GM10266 (cell line): ENCODE data around the gene RRAGC.

Source experiments
- DNase-seq: peaks from one replicate; pipeline ENCODE4 v3.0.0; 2012; ENCODE audit errors: extremely low spot score
- TF ChIP-seq, protein P1 (sequence below): IDR thresholded peaks from 2 replicates; pipeline ENCODE4 v1.5.1; 2012; ENCODE audit warnings: mild to moderate bottlenecking, low read depth; ENCODE audit not compliant: control insufficient read depth, insufficient read depth; ENCODE audit errors: missing control alignments

The RRAGC gene

DNA sequence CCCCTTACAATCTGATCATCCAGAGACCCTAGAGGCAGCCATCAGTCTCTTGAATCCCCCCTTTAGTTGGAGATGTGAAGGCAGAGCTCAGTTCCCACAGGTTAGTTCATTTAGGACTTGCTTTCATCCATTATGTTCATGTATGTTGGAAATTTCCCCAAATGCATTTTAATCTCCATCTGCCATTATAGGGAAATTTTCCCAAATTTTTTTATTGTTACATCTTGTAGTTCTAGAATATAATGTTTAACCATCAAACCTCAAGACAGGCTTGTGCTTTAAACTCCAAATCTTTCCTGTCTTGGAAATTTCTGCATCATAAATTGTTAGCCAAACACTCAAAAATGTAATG, 68.4 kb downstream of the RRAGC start:
- no peak for DNase-seq
- TF ChIP-seq, protein P1, sequence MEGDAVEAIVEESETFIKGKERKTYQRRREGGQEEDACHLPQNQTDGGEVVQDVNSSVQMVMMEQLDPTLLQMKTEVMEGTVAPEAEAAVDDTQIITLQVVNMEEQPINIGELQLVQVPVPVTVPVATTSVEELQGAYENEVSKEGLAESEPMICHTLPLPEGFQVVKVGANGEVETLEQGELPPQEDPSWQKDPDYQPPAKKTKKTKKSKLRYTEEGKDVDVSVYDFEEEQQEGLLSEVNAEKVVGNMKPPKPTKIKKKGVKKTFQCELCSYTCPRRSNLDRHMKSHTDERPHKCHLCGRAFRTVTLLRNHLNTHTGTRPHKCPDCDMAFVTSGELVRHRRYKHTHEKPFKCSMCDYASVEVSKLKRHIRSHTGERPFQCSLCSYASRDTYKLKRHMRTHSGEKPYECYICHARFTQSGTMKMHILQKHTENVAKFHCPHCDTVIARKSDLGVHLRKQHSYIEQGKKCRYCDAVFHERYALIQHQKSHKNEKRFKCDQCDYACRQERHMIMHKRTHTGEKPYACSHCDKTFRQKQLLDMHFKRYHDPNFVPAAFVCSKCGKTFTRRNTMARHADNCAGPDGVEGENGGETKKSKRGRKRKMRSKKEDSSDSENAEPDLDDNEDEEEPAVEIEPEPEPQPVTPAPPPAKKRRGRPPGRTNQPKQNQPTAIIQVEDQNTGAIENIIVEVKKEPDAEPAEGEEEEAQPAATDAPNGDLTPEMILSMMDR = no peak

DNA sequence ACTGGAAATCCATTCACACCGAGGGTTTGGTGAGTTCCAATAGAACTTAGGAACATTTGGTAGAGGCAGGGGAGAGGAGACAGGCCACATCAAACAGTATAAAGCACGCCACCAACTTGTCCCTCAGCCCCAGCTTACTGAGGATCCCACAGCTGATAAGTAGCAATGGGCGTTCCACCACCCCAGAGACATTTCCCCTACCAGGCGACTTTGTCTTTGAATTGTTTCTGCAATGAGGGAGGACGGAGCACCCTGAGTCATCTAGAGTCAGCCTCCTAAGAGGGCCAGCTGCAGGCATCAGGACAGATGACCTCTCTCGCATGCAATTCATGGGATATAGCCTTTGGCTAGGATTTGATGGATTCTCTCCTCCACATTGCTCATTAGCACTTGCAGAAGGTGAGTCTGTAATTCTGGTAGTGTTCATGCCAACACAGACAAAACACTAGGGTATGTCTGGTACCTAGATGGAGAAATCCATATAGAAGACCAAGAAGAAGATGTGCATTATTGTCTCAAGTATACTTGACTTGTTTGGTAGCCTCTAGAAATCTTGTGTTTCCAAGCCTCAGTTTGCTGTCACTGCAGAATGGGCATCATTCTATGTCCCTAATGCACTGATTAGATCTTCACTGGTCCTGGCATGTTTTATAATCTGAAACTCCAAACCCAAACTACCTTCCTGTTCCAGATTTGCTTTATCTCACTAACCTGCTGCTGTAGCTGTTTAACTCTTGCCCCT, 69.0 kb downstream of the RRAGC start:
- TF ChIP-seq, protein P1 = no peak
- no peak for DNase-seq

- no peak for DNase-seq
- TF ChIP-seq, protein P1 = no peak
These were observed 69.9 kb downstream of the RRAGC start for GRCh38 chr1:38789498-38790169.

DNA sequence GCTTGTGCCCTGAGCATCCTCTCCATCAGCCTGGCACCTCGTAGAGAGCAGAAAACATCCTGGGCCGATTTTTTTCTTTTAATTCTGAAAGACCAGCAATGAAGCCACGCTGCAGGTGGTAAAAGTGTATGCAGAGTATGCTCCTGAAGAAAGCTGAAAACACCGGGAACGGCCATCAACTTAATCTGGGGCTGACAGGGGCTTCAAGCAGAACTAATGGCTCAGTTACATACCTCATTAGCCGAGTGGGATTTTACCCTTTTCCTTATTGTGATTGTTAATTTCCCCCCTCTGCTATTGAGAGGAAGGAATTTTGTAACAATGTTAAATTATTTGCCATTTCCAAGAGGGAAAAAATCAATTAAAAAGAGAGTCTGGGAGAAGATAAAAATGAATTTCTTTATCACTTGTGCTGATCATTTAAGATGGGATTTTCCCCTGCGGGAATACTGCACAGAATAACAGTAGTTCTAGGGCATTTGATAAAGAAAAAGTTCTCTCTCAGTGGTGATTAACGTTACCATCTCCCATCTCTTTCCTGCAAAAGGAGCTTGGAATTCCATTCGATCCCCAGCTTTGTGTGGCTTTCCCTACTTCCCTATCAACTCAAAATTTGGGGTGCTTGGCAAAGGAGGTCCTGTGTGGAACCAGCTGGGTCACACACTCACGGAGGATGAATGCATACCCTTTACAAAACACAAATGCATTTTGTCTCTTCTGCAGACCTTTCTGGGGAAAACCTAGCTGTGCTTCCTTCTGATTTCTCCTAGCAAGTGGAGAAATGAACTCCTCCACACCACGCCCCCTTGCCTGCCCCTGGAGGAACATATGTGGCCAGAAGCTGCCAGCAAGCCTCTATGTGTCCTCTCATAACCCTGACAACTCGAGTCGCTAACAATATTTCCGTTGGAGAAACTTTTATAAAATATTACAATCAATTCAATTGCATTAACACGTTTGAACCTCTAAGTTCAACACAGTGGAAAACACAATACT, 70.9 kb downstream of the RRAGC start:
- TF ChIP-seq, protein P1 = no peak
- DNase-seq = no peak
